ENCODE results near the gene PCGF3.
"Not testable (repeated sequence)": the region's sequence is repeated elsewhere in the genome, so short reads cannot be mapped to it uniquely, and the experiment has no call there.

The PCGF3 gene

DNA sequence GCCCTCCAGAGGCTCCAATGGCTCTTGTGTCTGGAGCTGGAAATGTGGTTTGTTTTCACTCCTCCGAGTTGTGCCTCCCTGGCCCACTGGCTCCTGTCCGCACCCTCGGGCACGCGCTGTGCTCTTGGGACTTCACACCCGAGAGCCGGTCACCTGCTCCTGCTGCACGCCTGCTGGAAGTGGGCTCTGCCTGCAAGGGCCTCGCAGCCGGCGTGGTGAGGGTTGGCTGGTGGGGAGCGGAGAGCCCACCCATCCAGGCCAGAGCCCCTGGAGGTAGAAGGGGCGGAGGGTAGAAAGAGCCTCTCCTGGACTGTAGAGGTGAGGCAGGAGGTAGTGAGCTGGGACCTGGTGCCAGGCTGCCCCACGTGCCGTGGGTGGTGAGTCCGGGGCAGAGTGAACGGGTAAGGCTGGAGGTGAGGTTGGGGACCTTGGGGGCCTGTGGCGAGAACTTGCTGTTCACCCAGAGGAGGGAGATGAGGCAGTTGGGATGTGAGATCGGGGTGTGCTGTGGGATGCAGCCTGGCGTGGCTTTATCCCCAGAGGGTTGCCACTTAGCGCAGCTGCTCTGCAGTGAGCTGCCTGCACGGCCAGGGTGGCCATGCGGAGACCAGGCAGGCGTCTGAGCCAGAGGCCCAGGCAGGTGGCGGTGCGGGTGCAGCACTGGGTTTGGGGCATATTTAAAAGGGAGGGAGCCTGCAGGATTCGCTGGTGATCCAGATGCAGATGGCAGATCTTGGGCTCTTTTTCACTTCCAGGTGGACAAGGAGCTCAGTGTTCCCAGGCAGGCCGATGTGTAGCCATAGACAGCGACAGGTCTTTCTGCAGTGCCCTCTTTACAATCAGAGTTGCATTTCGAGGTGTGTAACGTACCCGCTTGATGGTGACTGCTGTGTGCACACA, 48.8 kb downstream of the PCGF3 start:
- Histone ChIP-seq H3K27me3 (ENCODE audit: low read depth, low read length) (no peaks in the 10 kb centered on the region), H3K36me3 (ENCODE audit: control insufficient read depth in 1 of 2, insufficient read depth in 2 of 2, low read length in 2 of 2) (peaks cover 23 to 58% of the 10 kb centered on the region in 2 donors), H3K4me1 (ENCODE audit: control insufficient read depth in 1 of 2, insufficient read depth in 2 of 2, low read length in 2 of 2) (no peaks in the 10 kb centered on the region), H3K9me3 (ENCODE audit: control insufficient read depth in 1 of 2, low read length in 2 of 2) (peaks cover 0 to 3% of the 10 kb centered on the region in 2 donors), H3K4me3 (ENCODE audit: low read depth in 1 of 2, low read length in 2 of 2) (no peak overlapping the region), H3K27ac (ENCODE audit: low read length) (no peak overlapping the region)

DNA sequence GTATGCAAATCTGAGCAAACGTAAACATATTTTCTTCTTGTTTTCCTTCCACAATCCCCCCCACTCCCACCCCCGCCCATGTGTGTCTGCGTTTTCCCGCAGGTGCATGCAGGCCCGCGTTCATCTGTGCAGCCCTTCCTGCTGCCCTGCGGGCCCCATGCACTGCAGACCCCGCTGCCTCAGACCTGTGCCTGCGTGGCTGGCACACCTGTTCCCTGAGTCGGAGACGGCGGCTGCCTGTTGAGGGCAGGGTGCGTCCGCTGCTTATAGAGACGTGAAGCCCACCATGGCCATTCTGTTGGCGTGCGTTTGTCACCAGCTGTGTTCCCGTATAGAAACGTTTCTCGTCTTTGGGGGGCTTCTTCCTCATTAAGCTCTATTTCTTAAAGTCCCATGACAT, 51.5 kb downstream of the PCGF3 start:
- Histone ChIP-seq H3K27ac (ENCODE audit: low read length) (no peak overlapping the region), H3K36me3 (ENCODE audit: control insufficient read depth in 1 of 2, insufficient read depth in 2 of 2, low read length in 2 of 2) (peaks cover 30 to 58% of the 10 kb centered on the region in 2 donors), H3K9me3 (ENCODE audit: control insufficient read depth in 1 of 2, low read length in 2 of 2) (peaks cover 0 to 5% of the 10 kb centered on the region in 2 donors), H3K4me1 (ENCODE audit: control insufficient read depth in 1 of 2, insufficient read depth in 2 of 2, low read length in 2 of 2) (no peaks in the 10 kb centered on the region), H3K4me3 (ENCODE audit: low read depth in 1 of 2, low read length in 2 of 2) (no peak overlapping the region), H3K27me3 (ENCODE audit: low read depth, low read length) (no peaks in the 10 kb centered on the region)

- H3K4me3 ChIP-seq (ENCODE audit: low read depth in 1 of 2, low read length in 2 of 2); H3K27me3 ChIP-seq (ENCODE audit: low read depth, low read length); H3K9me3 ChIP-seq (ENCODE audit: control insufficient read depth in 1 of 2, low read length in 2 of 2); H3K4me1 ChIP-seq (ENCODE audit: control insufficient read depth in 1 of 2, insufficient read depth in 2 of 2, low read length in 2 of 2); H3K27ac ChIP-seq (ENCODE audit: low read length): not testable (repeated sequence)
- H3K36me3 ChIP-seq (ENCODE audit: control insufficient read depth in 1 of 2, insufficient read depth in 2 of 2, low read length in 2 of 2) = peaks cover 19 to 63% of the 10 kb centered on the region in 2 donors
Measured at GRCh38 chr4:759810-760209, 54.2 kb downstream of the PCGF3 start.

- Histone ChIP-seq H3K27ac (ENCODE audit: low read length) (no peak overlapping the region), H3K4me3 (ENCODE audit: low read depth in 1 of 2, low read length in 2 of 2) (no peak overlapping the region), H3K9me3 (ENCODE audit: control insufficient read depth in 1 of 2, low read length in 2 of 2) (peaks cover 0 to 5% of the 10 kb centered on the region in 2 donors), H3K4me1 (ENCODE audit: control insufficient read depth in 1 of 2, insufficient read depth in 2 of 2, low read length in 2 of 2) (no peaks in the 10 kb centered on the region), H3K27me3 (ENCODE audit: low read depth, low read length) (no peaks in the 10 kb centered on the region), H3K36me3 (ENCODE audit: control insufficient read depth in 1 of 2, insufficient read depth in 2 of 2, low read length in 2 of 2) (peaks cover 12 to 62% of the 10 kb centered on the region in 2 donors)
Measured at GRCh38 chr4:760616-761015, 55.0 kb downstream of the PCGF3 start.

DNA sequence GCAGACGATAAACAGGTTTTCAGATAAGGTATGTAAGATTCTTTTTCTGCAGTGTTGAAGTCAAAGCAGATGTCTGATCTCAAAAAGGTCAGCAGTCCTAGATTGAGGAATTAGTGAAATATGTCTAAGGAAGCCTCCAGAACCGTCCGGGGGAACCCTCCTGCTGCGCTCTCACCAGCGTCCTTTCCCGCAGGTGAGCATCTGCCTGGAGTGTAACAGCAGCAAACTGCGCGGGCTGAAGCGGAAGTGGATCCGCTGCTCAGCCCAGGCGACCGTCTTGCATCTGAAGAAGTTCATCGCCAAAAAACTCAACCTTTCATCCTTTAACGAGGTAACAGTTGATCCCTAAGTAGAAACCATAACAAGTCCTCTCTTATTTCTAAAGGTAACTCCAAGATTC, 55.5 kb downstream of the PCGF3 start:
- peaks cover 0 to 5% of the 10 kb centered on the region in 2 donors for H3K9me3 ChIP-seq (ENCODE audit: control insufficient read depth in 1 of 2, low read length in 2 of 2)
- H3K27ac ChIP-seq (ENCODE audit: low read length) = no peak overlapping the region
- H3K36me3 ChIP-seq (ENCODE audit: control insufficient read depth in 1 of 2, insufficient read depth in 2 of 2, low read length in 2 of 2) = peaks cover 11 to 67% of the 10 kb centered on the region in 2 donors

GRCh38 chr4:761739-762138, 56.1 kb downstream of the PCGF3 start:
- Histone ChIP-seq H3K9me3 (ENCODE audit: control insufficient read depth in 1 of 2, low read length in 2 of 2) (peaks cover 0 to 5% of the 10 kb centered on the region in 2 donors), H3K36me3 (ENCODE audit: control insufficient read depth in 1 of 2, insufficient read depth in 2 of 2, low read length in 2 of 2) (peaks cover 11 to 70% of the 10 kb centered on the region in 2 donors)

More for the DNA sequence above, 55.5 kb downstream of the PCGF3 start:
- Histone ChIP-seq H3K4me1 (ENCODE audit: control insufficient read depth in 1 of 2, insufficient read depth in 2 of 2, low read length in 2 of 2) (no peaks in the 10 kb centered on the region), H3K27me3 (ENCODE audit: low read depth, low read length) (no peaks in the 10 kb centered on the region), H3K4me3 (ENCODE audit: low read depth in 1 of 2, low read length in 2 of 2) (no peak overlapping the region)

GRCh38 chr4:762211-763190, 56.9 kb downstream of the PCGF3 start:
- peaks cover 0 to 5% of the 10 kb centered on the region in 2 donors for H3K9me3 ChIP-seq (ENCODE audit: control insufficient read depth in 1 of 2, low read length in 2 of 2)

More at GRCh38 chr4:761739-762138, 56.1 kb downstream of the PCGF3 start:
- H3K27me3 ChIP-seq (ENCODE audit: low read depth, low read length) = no peaks in the 10 kb centered on the region
- no peaks in the 10 kb centered on the region for H3K4me1 ChIP-seq (ENCODE audit: control insufficient read depth in 1 of 2, insufficient read depth in 2 of 2, low read length in 2 of 2)
- H3K4me3 ChIP-seq (ENCODE audit: low read depth in 1 of 2, low read length in 2 of 2) = no peak overlapping the region
- H3K27ac ChIP-seq (ENCODE audit: low read length) = no peak overlapping the region

DNA sequence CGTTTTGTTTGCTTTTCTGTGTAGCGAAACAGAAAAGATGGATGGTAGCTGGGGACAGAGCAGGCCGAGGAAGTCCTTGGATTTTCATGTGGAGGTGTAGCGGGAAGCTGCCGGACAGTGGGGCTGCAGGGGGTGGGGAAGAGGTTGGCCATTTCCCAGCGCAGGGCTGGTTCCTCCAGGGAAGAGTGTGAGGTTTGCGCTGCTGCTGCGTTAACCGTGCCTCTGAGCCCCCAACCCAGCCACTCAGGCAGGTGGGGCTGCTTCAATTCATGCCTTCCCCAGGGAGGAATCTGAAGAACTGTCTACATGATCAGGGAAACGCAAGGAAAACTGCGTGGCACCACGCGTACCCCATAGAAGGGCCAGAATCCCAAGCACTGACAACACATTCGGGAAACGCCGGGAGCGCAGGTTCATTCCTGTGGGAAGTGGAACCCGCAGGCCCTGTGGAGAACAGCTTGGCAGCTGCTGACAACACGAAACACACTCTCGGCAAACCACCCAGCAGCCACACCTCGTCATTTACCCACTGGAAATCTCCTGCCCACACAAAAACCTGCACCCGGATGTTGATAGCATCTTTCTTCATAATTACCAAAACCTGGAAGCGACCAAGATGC, 57.7 kb downstream of the PCGF3 start:
- peaks cover 0 to 5% of the 10 kb centered on the region in 2 donors for H3K9me3 ChIP-seq (ENCODE audit: control insufficient read depth in 1 of 2, low read length in 2 of 2)
- H3K4me3 ChIP-seq (ENCODE audit: low read depth in 1 of 2, low read length in 2 of 2) = peak overlapping the region in 1 of 2 donors; percentile 6
- no peaks in the 10 kb centered on the region for H3K4me1 ChIP-seq (ENCODE audit: control insufficient read depth in 1 of 2, insufficient read depth in 2 of 2, low read length in 2 of 2)
- H3K27ac ChIP-seq (ENCODE audit: low read length) = no peak overlapping the region
- no peaks in the 10 kb centered on the region for H3K27me3 ChIP-seq (ENCODE audit: low read depth, low read length)
- H3K36me3 ChIP-seq (ENCODE audit: control insufficient read depth in 1 of 2, insufficient read depth in 2 of 2, low read length in 2 of 2) = peaks cover 11 to 76% of the 10 kb centered on the region in 2 donors

More at GRCh38 chr4:762211-763190, 56.9 kb downstream of the PCGF3 start:
- no peak overlapping the region for H3K4me3 ChIP-seq (ENCODE audit: low read depth in 1 of 2, low read length in 2 of 2)
- no peaks in the 10 kb centered on the region for H3K4me1 ChIP-seq (ENCODE audit: control insufficient read depth in 1 of 2, insufficient read depth in 2 of 2, low read length in 2 of 2)
- H3K27me3 ChIP-seq (ENCODE audit: low read depth, low read length) = no peaks in the 10 kb centered on the region
- H3K27ac ChIP-seq (ENCODE audit: low read length) = no peak overlapping the region
- peaks cover 11 to 70% of the 10 kb centered on the region in 2 donors for H3K36me3 ChIP-seq (ENCODE audit: control insufficient read depth in 1 of 2, insufficient read depth in 2 of 2, low read length in 2 of 2)

GRCh38 chr4:763922-764321, 58.3 kb downstream of the PCGF3 start:
- no peak overlapping the region for H3K4me3 ChIP-seq (ENCODE audit: low read depth in 1 of 2, low read length in 2 of 2)
- H3K36me3 ChIP-seq (ENCODE audit: control insufficient read depth in 1 of 2, insufficient read depth in 2 of 2, low read length in 2 of 2) = peaks cover 14 to 79% of the 10 kb centered on the region in 2 donors
- no peaks in the 10 kb centered on the region for H3K27me3 ChIP-seq (ENCODE audit: low read depth, low read length)
- H3K27ac ChIP-seq (ENCODE audit: low read length) = no peak overlapping the region
- no peaks in the 10 kb centered on the region for H3K4me1 ChIP-seq (ENCODE audit: control insufficient read depth in 1 of 2, insufficient read depth in 2 of 2, low read length in 2 of 2)
- peaks cover 0 to 5% of the 10 kb centered on the region in 2 donors for H3K9me3 ChIP-seq (ENCODE audit: control insufficient read depth in 1 of 2, low read length in 2 of 2)

DNA sequence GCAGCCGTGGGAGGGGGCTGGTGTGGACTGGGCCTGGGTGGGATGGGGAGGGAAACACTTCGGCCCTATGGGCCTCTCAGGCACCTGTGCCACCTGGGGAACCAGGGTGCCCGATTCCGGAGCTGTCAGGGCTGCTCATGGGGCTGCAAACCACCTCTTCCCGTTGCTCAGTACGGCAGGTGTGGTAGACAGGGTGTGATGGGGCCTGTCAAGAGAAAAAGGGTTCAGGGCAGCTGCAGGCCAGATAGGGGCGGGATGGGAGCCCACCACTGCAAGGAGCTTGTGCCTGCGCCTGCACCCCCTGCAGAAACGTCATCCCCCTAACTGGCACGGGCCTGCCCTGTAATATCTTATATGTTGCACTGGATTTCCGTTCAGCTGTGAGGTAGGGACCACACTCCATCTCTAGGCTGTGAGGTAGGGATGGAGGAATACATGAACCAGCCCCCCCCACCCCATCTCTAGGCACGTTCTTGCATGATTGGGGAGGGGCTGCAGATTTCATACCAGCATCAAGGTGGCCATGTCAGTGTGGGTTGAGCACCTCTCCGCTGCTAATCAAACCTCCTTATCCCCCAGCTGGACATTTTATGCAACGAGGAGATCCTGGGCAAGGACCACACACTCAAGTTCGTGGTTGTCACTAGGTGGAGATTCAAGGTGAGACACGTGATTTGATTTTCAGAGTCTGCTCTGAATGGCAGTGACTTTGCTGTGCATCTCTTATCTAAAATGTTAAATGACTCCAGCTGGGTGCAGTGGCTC, 59.0 kb downstream of the PCGF3 start:
- no peak overlapping the region for H3K27ac ChIP-seq (ENCODE audit: low read length)
- H3K36me3 ChIP-seq (ENCODE audit: control insufficient read depth in 1 of 2, insufficient read depth in 2 of 2, low read length in 2 of 2) = peaks cover 17 to 85% of the 10 kb centered on the region in 2 donors
- no peaks in the 10 kb centered on the region for H3K27me3 ChIP-seq (ENCODE audit: low read depth, low read length)
- H3K4me1 ChIP-seq (ENCODE audit: control insufficient read depth in 1 of 2, insufficient read depth in 2 of 2, low read length in 2 of 2) = no peaks in the 10 kb centered on the region
- no peak overlapping the region for H3K4me3 ChIP-seq (ENCODE audit: low read depth in 1 of 2, low read length in 2 of 2)
- H3K9me3 ChIP-seq (ENCODE audit: control insufficient read depth in 1 of 2, low read length in 2 of 2) = peaks cover 0 to 5% of the 10 kb centered on the region in 2 donors

Data from muscle layer of duodenum (tissue), 2 donors.